GM03348 (cell line): Measurements from ENCODE around the gene CRAT.
"Not testable (repeated sequence)": the region's sequence is repeated elsewhere in the genome, so short reads cannot be mapped to it uniquely, and the experiment has no call there.

Experiments used
- DNase-seq: peaks from one replicate; pipeline ENCODE4 v3.0.0; 2012; ENCODE audit warnings: low spot score

The CRAT gene

DNA sequence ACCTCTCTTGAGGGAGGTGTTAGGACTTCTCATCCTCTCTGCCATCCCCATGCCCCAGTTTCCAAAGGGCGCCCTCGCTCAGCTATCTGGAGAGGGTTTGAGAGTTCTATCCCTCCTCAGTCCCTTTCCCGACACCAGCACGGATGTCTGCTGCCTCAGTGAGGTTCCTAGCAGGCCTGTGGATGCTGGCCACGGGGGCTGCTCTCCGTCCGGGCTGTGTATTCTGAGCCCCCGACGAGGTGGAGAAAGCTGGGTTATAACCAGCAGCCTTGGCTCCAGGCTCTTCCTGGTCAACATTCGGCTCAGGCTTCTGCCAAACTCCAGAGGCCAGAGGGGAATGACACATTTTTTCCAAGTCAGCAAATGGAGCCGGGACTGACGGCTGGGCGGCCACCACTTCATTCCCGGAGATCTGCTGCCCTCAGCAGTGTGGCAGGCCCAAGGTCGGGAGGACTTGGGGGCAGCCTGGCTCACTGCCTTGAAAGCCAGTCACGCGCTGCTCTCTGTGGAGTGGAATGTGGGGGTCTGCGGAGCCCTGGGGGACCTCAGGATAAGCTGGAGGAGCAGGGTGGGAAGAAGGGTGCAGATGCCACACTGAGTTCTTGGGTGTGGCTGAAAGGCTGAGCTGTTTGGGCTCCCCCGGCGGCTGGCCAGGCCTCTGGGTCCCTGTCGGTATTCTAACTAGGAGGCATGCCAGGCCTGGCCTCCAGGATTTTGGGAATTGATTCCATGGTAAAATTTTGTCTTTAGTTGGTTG lies 28.1 kb upstream of the CRAT start:
- DNase-seq: peak; percentile 73

DNA sequence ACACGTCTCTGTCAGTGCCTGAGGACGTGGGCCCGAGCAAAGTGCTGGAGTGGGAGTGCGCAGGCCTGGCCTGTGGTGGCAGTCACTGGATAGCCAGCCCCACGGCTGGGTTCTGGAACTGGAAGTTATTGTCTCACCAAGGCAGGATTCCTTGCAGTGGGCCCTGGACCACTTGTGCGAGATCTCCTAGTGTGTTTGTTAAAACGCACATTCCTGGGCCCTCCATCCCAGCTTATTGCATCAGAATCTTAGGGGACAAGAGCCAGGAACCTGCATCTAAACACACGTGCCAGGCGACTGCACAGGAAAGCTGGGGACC lies 27.5 kb upstream of the CRAT start:
- no peak for DNase-seq

DNA sequence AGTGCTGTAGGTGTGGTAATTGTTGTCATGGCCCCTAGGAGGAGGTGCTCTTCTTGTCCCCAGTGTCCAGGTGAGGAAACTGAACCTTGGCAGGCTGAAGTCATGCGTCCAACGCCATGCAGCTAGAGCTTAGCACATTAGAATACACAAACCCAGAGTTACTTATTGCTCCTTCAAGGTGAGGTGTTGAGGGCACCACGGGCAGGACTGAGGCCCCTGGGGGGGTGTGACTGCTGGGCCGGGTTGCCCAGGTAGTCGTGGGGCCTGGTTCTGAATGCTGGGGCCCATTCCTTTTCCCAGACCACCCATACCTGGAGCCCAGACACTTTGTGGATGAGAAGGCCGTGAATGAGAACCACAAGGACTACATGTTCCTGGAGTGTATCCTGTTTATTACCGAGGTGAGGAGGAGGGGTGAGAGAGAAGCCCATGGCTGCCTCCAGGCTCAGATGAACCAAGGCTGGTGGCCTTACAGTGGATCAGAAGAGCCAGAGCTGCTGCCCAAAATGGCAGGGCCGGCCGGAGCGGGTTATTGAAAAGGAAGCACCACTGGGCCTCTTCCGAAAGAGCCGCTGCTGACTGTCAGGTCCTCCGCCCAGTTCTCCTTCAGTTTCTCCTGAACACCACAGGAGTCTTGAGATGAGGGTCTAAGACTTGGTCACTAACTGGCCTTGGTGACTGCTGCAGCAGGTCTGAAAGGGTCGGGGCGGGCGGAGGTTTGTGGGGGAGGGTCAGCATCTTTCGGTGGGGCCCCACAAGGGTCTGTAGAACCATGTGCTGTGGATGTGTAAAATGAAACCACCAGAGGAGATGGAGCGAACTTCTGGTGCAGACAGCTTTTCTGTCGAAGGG lies 26.9 kb upstream of the CRAT start:
- no peak for DNase-seq

DNA sequence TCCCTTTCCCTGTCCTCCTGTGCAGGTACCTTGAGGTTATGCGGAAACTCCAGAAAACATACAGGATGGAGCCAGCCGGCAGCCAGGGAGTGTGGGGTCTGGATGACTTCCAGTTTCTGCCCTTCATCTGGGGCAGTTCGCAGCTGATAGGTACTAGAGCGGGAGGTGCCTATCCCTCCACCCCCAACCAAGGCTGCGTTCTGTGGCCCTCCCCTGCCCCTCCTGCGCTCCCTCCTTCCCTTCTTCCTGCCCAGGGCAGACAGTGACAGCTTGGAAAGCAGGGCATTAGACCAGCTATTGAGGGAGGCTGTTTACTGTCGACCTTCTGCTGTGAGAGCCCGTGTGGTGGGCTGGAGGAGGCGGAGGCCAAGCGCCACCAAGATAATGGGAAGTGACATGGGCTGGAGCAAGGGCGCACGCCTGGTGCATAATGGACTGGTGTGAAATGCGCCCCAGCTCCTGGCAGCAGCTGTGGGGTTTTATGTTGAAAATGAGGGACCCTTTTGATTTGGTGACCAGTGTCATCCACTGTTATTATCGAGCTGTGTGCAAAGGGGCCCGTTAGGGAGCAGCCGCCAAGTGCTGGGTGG lies 25.9 kb upstream of the CRAT start:
- DNase-seq: no peak

DNA sequence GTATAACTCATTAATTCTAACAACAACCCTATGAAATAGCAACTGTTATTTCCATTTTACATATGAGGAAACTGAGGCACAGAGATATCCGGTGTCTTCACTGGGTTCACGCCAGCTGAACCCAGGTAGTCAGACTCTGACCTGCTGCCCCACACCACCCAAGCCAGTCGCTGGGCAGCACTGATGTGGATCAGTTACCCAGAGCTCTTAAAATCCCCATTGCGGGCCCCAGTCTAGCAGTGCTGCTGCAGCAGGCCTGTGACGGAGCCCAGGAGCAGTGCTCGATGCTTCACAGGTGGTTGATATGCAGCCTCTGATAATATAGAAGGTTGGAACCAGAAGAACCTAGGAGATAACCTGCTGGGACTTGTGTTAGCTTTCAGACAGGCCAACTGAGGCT lies 24.9 kb upstream of the CRAT start:
- DNase-seq: no peak

DNA sequence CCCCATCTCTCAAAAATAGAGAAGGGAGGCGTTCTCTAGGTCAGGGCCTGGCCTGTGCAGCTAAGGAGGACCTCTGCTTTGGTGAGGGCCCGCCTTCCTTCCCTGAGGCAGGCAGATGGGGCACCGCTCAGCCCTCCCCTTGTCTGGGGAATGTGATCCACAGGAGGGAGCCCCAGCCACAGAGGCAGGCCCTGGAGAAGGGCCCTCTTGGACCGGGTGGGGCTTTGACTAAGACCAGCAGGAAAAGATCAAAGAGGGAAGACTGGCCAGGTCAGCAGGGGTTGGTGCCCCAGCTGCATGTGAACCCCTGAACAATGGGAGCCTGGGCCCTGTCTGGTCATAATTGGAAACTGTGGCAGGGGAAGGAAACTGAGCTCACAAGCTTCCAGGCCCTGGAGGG lies 22.5 kb upstream of the CRAT start:
- no peak for DNase-seq

DNA sequence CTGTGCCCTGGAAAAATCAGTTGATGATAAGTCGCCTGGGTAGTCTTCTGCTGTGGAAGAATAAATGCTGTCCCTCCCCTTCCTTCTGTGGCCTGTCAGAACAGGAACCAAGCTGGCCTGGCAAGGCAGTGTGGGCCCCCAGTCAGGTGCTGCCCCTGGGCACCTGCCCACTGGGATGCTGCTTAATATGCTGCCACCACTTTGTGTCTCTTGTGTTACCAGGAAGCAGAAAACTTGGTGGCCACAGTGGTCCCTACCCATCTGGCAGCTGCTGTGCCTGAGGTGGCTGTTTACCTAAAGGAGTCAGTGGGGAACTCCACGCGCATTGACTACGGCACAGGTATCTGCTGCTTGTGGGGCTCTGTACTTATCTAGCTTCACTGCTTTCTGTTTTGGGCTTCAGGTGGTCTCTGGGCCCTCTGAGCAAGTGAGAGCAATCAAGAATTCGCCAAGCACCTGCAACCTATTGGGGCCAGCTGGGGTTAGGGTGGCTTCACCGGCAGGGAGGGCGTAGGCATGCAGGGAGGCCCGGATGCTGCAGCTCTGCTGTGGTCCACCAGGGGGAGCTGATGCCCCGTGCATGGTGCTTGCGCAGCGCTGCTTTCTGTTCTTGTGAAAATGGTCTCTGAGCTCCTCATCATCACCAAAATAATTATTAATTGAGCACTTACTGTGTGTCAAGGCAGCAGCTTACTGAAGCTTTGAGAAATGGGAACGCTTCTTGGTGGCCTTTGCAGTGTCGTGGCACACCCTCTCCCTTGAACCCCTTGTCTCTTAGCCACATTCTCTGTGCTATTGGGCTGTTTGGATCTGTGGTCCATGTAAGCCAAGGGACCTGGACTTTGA lies 20.9 kb upstream of the CRAT start:
- DNase-seq: peak; percentile 89

DNA sequence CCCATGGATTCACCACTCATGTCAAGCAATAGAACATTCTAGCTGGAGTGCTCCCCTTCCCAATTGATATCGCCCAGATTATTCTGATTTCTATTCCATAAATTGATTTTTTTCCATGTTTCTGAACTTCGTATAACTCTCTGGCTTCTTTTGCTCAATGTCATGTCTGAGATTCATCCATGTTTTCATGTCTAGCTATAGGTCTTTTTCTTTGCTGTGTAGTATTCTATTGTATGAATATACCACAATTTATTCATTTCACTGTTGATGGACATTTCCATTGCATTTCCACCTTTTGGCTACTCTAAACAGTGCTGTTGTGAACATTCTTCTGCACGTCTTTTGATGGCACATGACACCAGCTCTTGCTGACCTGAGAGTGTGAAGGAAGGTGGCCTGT lies 20.2 kb upstream of the CRAT start:
- no peak for DNase-seq

DNA sequence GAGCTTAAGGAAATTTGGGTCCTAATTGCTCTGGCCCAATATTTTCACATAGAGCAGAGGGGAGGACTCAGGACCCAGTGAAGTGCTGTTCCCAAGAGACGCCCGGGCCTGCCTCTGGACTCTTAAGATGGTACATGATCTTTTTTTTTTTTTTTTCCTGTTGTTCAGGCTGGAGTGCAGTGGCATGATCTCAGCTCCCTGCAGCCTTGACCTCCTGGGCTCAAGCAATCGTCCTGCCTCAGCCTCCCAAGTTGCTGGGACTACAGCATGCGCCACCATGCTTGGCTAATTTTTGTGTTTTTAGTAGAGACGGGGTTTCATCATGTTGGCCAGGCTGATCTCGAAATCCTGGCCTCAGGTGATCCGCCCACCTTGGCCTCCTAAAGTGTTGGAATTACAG lies 19.7 kb upstream of the CRAT start:
- DNase-seq: not testable (repeated sequence)

DNA sequence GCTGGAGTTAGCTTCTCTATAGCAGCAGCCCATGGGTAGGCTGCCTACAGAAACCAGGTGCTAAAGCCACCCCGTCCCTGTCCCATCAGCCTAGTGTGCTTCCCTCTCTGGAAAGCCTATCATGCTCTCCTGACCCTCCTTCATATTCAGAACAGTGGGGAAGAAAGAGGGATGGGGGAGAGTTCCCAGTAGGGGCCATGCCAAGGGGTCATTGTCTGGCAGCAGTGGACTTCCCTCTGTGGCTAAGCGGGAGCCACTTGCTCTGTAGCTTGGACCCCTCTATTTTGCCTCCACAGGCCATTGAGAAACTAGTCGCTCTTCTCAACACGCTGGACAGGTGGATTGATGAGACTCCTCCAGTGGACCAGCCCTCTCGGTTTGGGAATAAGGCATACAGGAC lies 18.1 kb upstream of the CRAT start:
- DNase-seq: no peak

DNA sequence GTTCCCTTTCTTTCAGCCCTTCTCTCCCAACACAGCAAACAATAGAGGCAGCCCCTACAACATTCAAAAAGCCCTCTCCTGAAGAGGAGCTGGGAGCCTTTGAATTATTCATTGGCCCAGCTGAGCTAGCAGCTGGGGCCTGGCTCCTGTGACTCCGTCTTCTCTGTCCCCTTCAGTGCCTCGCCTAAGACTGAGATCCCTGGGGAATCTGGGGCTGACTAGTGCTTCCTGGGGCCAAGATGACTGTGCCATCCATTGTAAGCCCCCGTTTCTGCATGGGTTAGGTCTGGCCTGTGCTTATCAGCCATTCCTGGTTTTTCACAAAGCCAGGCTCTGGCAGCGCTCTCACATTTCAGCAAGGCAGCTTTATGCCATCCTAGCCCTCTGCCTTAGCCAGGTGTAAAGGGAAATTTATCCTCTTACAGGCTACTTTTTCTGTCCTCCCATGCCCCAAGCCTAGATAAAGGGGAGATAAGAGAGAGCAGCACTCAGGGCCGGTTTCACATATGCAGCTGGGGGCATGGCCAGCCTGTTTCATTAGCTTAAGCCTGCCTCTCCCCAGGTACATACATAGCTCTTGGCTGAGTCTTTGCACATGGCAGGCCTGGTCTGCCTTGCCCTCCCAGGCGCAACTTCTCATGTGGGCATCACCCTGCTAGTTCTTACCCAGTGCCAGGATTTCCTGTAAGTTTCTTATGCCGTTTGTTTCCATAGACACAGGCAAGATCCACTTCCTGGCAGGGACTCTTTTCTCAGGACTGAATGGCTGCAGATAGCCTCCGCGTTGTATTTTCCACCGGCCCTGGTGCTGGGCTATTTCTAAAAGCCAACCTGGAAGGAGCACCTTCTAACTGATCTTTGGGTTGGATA lies 16.4 kb upstream of the CRAT start:
- no peak for DNase-seq

DNA sequence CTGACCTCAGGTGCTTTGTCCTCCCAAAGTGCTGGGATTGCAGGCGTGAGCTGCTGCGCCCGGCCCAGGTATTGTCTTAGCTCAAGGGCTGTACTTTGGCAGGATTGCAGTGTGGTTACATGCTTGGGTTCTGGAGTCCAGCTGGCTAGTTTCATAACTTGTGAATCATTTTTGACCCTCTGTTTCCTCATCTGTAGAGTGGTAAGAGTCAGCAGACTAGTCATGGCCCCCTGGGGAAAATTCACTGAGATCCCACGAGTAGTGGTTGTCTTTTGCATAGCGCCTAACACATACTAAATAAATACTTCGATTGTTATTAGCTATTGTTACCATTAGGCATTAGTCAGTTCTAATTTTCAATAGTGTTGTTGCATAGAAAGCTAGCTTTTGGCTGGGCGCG lies 14.9 kb upstream of the CRAT start:
- peak; percentile 60 for DNase-seq

DNA sequence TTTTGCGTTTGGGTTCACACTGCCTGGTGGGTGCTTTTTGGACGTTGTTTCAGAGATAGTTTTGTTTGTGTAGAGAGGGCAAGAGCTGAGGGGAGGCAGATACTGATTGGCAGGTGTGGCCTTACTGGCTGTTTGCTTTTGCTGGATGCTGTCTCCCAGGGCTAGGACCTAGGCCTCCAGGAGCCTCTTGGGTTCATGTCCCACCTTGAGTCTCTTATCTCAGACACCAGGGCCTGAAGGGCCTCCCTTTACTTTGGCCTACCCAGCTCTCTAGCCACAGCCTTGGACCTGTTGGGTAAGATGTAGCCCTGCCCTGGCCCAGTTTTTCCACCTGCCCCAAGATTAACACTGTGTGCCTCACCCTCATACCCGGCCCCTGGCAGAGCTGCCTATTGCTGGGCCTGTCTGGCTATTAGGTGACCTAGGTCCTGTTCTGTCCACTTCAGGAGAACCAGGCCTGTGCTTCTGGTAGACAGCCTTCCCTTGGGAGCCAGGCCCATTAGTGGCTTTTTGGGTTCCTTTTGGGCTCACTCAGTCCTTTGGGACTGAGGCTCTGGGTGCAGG lies 14.0 kb upstream of the CRAT start:
- no peak for DNase-seq

DNA sequence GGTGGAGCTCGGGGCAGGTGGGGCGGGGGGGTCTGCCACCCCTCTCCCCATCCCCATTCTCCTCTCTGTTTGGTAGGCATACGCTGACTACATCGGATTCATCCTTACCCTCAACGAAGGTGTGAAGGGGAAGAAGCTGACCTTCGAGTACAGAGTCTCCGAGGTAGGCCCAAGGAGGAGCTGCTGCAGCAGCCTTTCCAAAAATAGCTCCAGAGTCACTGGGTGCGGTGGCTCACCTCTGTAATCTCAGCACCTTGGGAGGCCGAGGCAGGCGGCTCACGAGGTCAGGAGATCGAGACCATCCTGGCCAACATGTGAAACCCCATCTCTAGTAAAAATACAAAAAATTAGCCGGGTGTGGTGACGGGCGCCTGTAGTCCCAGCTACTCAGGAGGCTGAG lies 12.4 kb upstream of the CRAT start:
- not testable (repeated sequence) for DNase-seq

DNA sequence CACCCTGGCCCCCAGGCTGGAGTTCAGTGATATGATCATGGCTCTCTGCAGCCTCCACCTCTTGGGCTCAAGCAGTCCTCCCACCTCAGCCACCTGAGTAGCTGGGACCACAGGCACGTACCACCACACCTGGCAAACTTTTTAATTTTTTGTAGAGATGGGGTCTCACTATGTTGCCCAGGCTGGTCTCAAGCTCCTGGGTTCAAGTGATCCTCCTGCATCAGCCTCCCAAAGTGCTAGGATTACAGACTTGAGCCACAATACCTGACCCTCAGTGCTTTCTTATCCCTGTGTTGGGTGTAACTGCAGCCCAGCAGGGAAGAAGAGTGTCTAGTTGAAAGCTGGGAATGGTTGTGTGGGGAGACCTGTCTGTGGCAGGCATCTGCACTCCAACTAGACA lies 11.5 kb upstream of the CRAT start:
- DNase-seq: no peak

DNA sequence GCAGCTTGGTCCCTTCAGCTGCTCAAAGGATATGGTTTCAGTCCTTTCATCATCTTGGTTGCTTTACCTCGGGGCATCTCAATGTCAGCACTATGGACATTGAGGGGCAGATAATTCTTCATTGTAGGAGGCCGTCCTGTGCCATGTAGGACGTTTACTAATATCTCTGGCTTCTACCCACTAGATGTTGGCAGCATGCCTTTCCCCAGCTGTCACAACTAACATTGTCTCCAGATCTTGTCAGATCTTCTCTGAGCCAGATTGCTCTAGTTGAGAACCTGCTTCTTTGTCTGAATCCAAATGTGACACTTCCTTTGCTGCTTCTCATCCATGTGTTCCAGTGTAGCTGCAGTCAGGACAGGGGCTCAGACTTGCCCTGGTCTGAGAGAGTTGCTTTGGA lies 10.9 kb upstream of the CRAT start:
- no peak for DNase-seq

DNA sequence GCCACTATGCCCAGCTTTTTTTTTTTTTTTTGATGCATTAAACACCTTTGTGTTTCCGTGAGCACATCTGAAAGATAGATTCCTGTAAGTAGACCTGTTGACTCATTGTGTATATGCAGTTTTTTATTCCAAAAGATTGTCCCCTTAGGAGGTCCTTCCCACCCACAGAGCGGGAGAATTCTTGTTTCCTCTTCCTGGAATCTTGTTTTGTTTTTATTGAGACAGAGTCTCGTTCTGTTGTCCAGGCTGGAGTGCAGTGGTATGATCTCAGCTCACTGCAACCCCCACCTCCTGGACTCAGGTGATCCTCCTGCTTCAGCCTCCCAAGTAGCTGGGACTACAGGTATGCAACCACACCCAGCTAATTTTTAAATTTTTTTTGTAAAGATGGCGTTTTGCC lies 8.2 kb upstream of the CRAT start:
- no peak for DNase-seq

DNA sequence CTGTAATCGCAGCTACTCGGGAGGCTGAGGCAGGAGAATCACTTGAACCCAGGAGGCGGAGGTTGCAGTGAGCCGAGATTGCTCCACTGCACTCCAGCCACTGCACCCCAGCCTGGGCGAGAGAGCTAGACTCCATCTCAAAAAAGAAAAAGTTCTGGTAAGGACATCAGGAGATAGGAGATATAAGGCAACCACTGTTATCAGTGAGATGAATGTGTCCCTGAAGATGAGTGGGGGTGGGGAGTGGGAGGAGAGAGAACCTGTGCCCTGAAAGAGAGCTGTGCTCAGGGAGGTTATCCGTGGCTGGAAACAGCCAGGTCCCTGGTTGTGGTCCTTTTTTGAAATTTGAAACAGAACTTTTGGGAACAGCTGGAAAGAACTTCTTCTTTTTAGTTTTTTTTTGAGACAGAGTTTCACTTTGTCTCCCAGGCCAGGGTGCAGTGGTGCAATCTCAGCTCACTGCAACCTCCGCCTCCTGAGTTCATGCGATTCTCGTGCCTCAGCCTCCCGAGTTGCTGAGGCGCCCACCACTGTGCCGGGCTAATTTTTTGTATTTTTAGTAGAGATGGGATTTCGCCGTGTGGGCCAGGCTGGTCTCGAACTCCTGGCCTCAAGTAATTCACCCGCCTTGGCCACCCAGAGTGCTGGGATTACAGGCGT lies 3.2 kb upstream of the CRAT start:
- no peak for DNase-seq

DNA sequence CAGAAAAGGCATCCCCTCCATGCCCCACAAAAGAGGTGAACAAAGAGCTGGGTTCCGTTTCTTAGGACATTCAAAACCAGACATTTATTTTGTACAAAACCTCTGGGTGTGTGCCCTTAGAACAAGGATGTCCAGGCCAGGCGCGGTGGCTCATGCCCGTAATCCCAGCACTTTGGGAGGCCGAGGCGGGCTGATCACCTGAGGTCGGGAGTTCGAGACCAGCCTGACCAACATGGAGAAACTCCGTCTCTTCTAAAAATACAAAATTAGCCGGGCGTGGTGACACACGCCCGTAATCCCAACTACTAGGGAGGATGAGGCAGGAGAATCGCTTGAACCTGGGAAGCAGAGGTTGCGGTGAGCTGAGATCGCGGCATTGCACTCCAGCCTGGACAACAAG lies 1.9 kb upstream of the CRAT start:
- DNase-seq: not testable (repeated sequence)

DNA sequence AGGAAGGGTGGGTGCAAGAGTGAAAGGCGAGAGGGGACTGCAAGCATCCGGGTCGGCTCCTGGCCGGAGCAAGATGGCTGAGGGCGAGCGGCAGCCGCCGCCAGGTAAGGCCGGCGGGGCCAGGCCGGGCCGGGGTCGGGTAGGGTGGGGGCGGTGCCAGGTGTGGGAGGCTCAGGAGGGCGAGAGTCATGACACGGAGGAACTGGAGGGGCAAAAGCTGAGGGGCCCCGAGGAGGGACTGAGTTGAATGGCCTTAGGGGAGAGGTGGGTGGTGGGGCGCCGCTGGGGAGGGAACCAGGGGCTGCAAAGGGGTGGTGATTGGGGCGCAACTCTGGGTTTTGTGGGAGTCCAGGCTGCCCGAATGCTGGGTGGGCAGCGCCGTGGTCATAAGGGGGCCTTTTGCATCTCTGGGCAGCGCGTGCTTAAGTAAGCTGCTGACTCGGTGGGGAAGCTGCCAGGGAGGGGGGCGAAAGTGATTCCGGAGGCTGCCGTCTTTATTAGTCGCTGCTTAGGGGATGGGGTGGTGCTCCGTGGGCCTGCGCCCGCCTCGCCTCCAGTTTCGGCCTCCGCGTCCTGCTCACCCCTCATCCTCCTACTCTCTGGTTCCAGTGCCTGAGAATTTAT lies 1.0 kb upstream of the CRAT start:
- peak; percentile 69 for DNase-seq
